Measurements from ENCODE around the gene ELL2. TPM values are rescaled to one million over a fixed set of nuclear protein-coding genes. Genes with fewer than 3 reads are reported as not detected.

Gene ELL2
- total and polyA plus RNA-seq, 9 of the 15 experiments (the other 6 are each of a cell fraction or from before 2014, with no cell fraction given) = 4.3 to 18.3 (median 14.5) TPM

- TF ChIP-seq E4F1 (CRISPR knock-in tag; IDR thresholded peaks at IDR 0.05; ENCODE audit: borderline replicate concordance) (no peak), POLR3A (IDR thresholded peaks at IDR 0.05; ENCODE audit: borderline replicate concordance, extremely low read depth, insufficient read depth, insufficient read length) (no peak), RERE (CRISPR knock-in tag; IDR thresholded peaks at IDR 0.05; ENCODE audit: borderline replicate concordance) (no peak), GABPB1 (CRISPR knock-in tag; IDR thresholded peaks at IDR 0.05) (peak; percentile 56), ATF6 (CRISPR knock-in tag; IDR thresholded peaks at IDR 0.05) (no peak), MXI1 (IDR thresholded peaks at IDR 0.05; ENCODE audit: low read depth, low read length) (no peak; the same call in 1 of the 2 replicates), FOS (IDR thresholded peaks at IDR 0.05; ENCODE audit: extremely low read depth, insufficient read length) (no peak), GABPA (tag; conservative IDR thresholded peaks at IDR 0.05; ENCODE audit: low read depth) (peak; percentile 48), RBFOX2 (IDR thresholded peaks at IDR 0.05; ENCODE audit: low read depth, low read length) (peak; percentile 86), NCOR1 (IDR thresholded peaks at IDR 0.05) (no peak), NFIX (CRISPR knock-in tag; IDR thresholded peaks at IDR 0.05; ENCODE audit: low read depth) (no peak), ZNF253 (CRISPR knock-in tag; conservative IDR thresholded peaks at IDR 0.05) (no peak), HDAC2 (IDR thresholded peaks at IDR 0.05) (peak; percentile 55; the same call in 1 of the 2 replicates), FOXA1 (IDR thresholded peaks at IDR 0.05; ENCODE audit: borderline replicate concordance) (no peak), CAMTA2 (CRISPR knock-in tag; conservative IDR thresholded peaks at IDR 0.05) (no peak), MXD1 (CRISPR knock-in tag; IDR thresholded peaks at IDR 0.05; ENCODE audit: borderline replicate concordance, poor library complexity, severe bottlenecking) (no peak)
Observed at GRCh38 chr5:95961617-95962474, at the start of gene ELL2 (continued).

Measured in K562 (cell line).